Stimulated activated CD8-positive, alpha-beta memory T cell treated with anti-CD3 and anti-CD28 coated beads, Interleukin-12 subunit alpha, Interleukin-12 subunit beta, amount 100 ng/mL, for 1 hour (primary cell): ENCODE results near the gene TMEM191B.
"Not testable (repeated sequence)": the region's sequence is repeated elsewhere in the genome, so short reads cannot be mapped to it uniquely, and the experiment has no call there.

Source experiments
- DNase-seq: peaks from one replicate; pipeline ENCODE4 v3.0.0-alpha.2; 2020; ENCODE audit warnings: low read depth

Gene TMEM191B

DNA sequence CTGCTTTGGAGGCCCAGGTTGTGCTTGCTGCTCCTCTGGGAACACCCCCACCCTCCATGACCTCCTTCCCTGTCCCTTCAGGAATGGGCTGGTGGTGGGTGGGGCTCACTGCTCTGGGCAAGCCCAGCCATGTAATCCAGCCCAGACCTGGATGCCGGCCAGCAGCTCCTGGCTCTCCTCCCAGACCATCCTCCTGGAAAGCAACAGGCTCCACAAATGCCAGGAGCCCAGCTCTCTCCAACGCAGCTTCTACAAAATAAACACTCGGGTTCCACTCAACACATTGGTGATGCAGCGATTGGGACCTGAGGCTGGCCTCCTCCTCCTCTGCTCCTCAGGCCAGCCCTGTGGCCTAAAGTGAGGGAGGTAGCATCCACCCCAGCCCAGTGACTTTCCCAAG is 30.9 kb downstream of the TMEM191B start:
- DNase-seq = not testable (repeated sequence)

DNA sequence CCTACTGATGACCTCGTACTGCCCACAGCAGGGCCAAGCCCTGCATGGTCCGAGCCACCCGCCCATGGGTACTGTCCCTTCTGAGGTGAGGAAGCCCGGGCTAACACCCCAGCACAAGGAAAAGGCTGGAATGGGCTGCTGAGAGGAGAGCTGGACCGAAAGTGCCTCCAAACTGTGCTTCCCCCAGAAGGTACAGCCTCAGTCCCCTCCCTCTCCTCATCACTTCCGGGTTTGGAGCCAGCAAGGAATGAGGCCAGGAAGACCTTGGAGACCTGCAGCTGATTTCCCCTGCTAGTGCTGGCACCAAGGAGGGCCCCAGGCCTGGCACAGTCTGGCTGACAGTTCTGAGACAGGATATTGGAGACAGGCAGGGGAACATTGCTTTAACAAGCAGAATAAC is 31.3 kb downstream of the TMEM191B start:
- not testable (repeated sequence) for DNase-seq

DNA sequence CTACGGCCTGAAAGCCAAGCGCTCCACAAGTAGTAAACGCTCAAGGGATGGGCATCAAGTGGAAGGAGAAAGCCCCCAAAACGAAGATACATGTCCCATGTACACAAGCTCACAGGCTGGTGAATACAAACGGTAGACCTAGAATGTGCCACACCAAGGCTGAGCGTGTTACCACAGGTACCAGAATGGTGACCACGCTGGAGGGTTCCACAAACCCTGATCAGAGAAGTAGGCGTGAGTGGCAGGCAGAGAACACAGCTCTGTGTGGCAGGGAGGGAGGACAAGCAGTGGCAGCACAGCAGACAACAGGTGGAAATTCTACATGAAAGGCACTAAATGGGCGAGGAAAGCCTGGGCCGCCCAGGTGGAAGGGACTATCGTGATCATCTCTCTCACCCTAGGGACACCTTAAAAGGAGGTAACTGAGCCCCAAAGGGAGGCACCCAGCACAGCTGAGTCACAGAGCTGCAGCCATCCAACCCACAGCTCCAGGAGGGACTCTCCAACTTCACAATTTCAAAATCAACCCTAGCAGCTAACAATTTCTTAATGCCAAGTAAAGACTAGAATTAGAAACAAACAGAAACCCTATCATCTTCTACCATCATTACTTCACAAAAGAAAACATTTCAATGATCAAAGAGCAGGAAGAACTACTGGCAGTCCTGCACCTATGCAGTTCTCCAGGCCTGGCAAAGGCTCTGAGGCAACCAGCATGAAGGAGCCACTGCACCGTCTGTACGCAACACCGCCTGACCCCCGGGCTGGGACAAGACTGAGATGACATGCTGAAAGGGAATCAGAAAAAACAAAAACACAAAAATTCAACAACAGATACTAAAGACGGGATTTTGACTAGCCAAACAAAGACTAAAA is 32.7 kb downstream of the TMEM191B start:
- not testable (repeated sequence) for DNase-seq

DNA sequence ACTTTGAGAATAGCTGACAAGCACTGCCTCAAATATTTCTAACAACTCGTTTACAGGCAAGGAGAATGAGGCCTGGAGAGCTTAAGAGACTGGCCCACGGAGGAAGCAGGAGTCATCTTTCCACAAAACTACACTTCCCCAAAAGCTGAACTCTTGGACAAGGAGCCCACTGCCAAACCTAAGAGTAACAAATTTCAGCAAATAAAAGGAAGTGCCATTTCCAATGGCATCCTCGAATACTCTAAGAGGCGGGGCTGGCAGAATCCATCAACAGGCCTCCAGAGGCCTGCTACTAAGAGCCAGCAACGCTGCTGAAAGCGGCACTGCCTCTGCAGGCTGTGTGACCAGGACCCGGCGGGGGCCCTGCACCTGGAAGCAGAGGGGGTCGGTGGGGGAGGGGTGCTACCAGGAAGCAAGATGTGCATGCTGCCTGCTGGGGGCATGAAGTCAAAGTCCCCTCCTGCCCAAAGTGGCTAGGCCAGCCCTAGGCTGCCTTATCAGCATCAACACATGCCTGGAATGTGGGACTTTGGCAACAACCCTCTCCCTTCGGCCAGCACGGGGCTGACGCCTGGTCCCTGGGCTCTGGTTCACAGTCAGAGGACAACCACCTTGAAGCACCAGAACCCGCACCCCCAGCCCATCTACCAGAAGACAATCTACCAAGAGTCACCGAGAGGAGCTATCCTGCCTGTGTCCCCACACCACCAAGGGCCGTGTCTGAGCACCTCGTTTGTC is 43.1 kb downstream of the TMEM191B start:
- DNase-seq = not testable (repeated sequence)

DNA sequence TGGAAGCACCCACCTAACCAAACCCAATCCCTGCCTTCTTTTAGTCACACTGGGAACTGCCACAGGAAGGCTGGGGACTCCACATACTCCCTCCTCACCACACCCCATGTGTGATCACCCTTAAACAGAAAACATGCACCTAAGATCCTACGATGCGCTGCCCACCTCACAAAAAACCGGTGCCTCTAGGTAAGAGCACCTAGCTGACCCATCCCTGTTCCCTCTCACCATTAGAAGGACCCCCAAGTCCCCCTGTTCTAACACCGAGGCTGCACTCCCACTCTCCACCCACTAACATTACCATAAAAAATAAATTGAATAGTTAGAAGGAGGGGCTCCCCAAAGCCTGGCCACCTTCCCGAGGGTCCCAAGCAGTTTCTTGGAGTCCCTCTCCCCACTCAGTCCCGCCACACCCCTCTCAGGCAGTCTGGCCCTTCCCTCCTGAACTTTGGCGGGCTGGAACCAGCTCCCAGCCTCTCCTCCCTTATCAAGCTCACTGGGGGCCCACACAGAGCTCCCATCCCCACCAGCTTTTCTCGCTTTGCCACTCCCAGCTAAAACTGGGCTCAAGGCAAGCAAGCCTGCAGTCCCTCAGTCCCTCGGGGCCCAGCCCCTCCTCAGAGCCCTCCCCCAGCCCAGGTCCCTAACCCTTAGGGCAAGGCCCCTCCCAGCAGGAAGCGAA is 46.0 kb downstream of the TMEM191B start:
- not testable (repeated sequence) for DNase-seq

DNA sequence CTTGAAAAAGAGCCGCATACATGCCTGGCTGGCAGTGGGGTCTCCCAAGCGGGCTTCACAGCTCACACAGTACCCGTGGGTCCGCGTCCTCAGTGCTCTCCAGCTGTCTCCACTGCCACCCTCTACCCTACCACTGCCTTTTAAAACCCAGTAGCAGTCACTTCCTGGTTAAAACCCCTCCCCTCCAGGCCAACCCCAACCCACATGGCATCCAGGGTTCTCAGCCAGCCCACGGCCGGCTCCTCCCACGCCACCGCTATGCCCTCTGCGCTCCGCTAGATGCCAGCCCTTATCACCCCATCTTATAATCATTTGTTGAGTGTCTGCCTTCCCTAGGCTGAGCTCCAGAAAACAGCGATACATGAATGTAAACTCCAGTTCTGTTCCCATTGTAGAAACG is 47.0 kb downstream of the TMEM191B start:
- not testable (repeated sequence) for DNase-seq

DNA sequence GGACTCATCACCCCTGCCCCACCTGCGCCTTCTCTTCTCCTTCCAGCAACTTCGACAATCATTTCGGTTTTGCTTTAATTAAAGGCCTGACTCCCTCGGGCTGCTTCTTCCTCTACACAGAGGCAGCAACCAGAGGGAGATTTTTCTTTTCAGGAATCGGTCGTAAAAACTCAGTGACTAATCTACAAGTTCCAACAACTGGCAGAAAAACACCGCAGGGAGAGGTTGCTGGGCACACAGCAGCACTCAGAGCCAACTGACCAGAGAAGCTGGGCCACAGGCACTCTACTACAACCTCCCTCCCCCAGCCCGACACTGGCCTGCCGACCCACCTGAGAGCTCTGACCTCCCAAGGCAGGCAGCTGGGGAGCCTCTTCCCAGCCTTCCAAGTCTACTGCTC is 48.1 kb downstream of the TMEM191B start:
- not testable (repeated sequence) for DNase-seq

DNA sequence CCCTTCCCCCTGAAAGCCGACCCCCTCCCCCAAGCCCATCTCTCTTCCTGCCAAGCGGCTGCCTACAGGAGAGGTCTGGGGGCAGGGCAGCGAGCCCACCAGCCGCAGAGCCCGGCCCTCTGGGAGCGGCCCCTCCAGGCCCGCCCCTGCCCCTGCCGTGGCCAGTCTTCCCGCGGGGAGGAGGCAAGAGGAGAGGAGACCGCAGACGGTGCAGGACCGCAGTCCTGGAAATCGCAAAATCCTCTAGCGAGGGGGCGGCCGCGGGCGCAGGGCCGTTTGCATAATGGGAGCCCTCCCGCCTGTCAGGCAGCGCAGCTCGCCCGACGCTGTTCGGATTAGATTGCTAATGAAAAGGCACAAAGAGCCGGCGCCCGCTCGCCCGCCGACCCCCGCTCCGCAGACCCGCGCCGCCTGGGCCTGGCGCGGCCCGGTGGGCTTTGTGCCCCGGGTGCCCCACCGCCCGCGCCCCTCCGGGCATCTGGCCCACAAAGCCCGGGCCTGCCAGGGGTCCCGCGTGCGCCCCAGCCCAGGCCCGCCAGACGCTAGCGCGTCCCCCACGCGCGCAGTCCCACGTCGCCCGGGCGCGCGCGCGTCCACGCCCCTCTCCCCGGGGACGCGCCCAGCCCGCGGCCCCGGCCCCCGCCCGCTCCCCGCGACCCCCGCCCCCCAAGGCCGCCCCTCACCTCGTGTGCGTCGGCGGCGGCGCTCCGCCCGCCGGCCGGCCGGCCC is 49.7 kb downstream of the TMEM191B start:
- not testable (repeated sequence) for DNase-seq

DNA sequence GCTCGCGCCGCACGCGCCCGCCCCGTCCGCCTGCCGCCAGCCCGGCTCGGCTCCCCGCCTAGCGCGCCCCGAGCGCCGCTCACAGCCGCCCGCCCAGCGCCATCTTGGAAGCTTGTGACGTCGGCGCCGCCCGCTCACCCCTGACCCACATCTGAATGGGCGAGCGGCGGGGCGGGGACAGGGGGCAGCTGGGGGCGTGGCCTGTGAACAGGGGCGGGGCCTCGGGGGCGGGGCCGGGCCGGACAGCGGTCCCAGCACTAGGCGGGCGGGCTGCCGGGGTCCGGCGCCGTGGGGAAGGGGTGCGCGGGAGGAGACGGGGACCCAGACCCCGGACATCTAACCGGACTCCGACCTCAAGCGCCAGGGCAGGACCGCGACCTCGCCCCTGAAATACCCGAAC is 50.2 kb downstream of the TMEM191B start:
- DNase-seq = not testable (repeated sequence)
